K562 (cell line): ENCODE measurements around the gene TCF3. TPM values are rescaled to one million over a fixed set of nuclear protein-coding genes. Genes with fewer than 3 reads are reported as not detected.
A peak's percentile ranks its signal among the peaks of the same experiment; 100 is the strongest.

Source experiments
- ARHGAP35 ChIP-seq: fragments of 450-650 bp; IDR thresholded peaks from 2 replicates; pipeline ENCODE4 v1.6.1; 2018; ENCODE audit not compliant: partially characterized antibody
- CTBP1 ChIP-seq: fragments of 450-650 bp; IDR thresholded peaks from 2 replicates; pipeline ENCODE4 v1.6.1; 2016; ENCODE audit warnings: borderline replicate concordance
- DMBX1 ChIP-seq: fragments of 250-450 bp; sonication (Bioruptor Pico); IDR thresholded peaks from 2 replicates; pipeline ENCODE4 v1.8.0; 2022; ENCODE audit warnings: inconsistent platforms, mild to moderate bottlenecking, moderate library complexity, borderline replicate concordance
- ESRRB ChIP-seq: fragments of 250-450 bp; sonication (Bioruptor Pico); IDR thresholded peaks from 2 replicates; pipeline ENCODE4 v1.5.0; 2020; ENCODE audit warnings: mild to moderate bottlenecking, moderate library complexity, borderline replicate concordance
- GATA2 ChIP-seq: sonication (generic); formaldehyde crosslinking; IDR thresholded peaks from 2 replicates; pipeline ENCODE4 v1.4.0; 2020; ENCODE audit warnings: mild to moderate bottlenecking, missing genetic modification reagents
- HDAC1 ChIP-seq, 2 experiments: fragments of 450-650 bp; IDR thresholded peaks; 2 replicates each; pipeline ENCODE4 v1.6.1; 2016 to 2017; ENCODE audit warnings: inconsistent platforms in 1 of 2, mild to moderate bottlenecking in 1 of 2, moderate library complexity in 1 of 2
- JUND ChIP-seq, 2 experiments: IDR thresholded peaks; 2 replicates in 1 of 2; 3 replicates in 1 of 2; pipeline ENCODE4 v1.6.1; 2011; ENCODE audit warnings: borderline replicate concordance in 2 of 2, low read depth in 2 of 2, low read length in 2 of 2, improper control_type of control experiment in 1 of 2, missing biosample characterization in 1 of 2, missing genetic modification characterization in 1 of 2, missing genetic modification reagents in 1 of 2
- KAT2B ChIP-seq: IDR thresholded peaks from one replicate; pipeline ENCODE4 v1.6.1; 2012; ENCODE audit warnings: low read depth, mild to moderate bottlenecking, control low read depth, inconsistent platforms, low read length, moderate library complexity
- KAT7 ChIP-seq: sonication (generic); formaldehyde crosslinking; IDR thresholded peaks from 2 replicates; pipeline ENCODE4 v1.8.0; 2022; ENCODE audit warnings: missing genetic modification reagents, mild to moderate bottlenecking, borderline replicate concordance
- KDM5B ChIP-seq: fragments of 200-600 bp; sonication (generic); IDR thresholded peaks from 2 replicates; pipeline ENCODE4 v1.6.1; 2012; ENCODE audit warnings: low read depth, mild to moderate bottlenecking, moderate library complexity, low read length, control low read depth, inconsistent platforms; ENCODE audit not compliant: insufficient replicate concordance
- LARP7 ChIP-seq: fragments of 450-650 bp; IDR thresholded peaks from 2 replicates; pipeline ENCODE4 v1.6.1; 2016
- MIER1 ChIP-seq: fragments of 450-650 bp; IDR thresholded peaks from 2 replicates; pipeline ENCODE4 v1.6.1; 2016; ENCODE audit warnings: antibody characterized with exemption, mild to moderate bottlenecking, low read depth
- MTA1 ChIP-seq: fragments of 450-650 bp; IDR thresholded peaks from 2 replicates; pipeline ENCODE4 v1.6.1; 2017; ENCODE audit warnings: borderline replicate concordance
- MTA2 ChIP-seq: fragments of 450-650 bp; IDR thresholded peaks from 2 replicates; pipeline ENCODE4 v1.6.1; 2016; ENCODE audit warnings: low read depth
- STAT5A ChIP-seq: IDR thresholded peaks from 2 replicates; pipeline ENCODE4 v1.6.1; 2012; ENCODE audit warnings: low read length, inconsistent platforms, borderline replicate concordance
- ZFPM2 ChIP-seq: fragments of 250-450 bp; sonication (Bioruptor Pico); IDR thresholded peaks from 2 replicates; pipeline ENCODE4 v1.5.1; 2022; ENCODE audit warnings: mild to moderate bottlenecking
- ZNF311 ChIP-seq: fragments of 250-450 bp; sonication (Bioruptor Pico); IDR thresholded peaks from 2 replicates; pipeline ENCODE4 v1.4.0; 2020; ENCODE audit warnings: mild to moderate bottlenecking, moderate library complexity
- polyA plus RNA-seq, 8 experiments: library from polyadenylated mRNA; depleted of rRNA in 4 of 8; stranded (reverse) in 5 of 8; unstranded in 3 of 8; fragments of >200 nt; fragmentation: Nextera tagmentation in 2 of 8; fragmentation: Illumina TruSeq in 1 of 8; extraction: Ambion mirVana in 2 of 8; extraction: Trizol in 1 of 8; gene quantifications; 2 replicates each; pipeline versions ENCODE4 v1.2.1 to v1.2.3, GENCODE V29; 2011 to 2014; ENCODE audit warnings: inconsistent platforms in 1 of 8, missing spikeins in 1 of 8
- total RNA-seq, 7 experiments: library from RNA; depleted of rRNA in 6 of 7; stranded (reverse); fragments of >200 nt in 6 of 7; fragmentation: Illumina TruSeq in 2 of 7; extraction: Trizol in 2 of 7; gene quantifications; 2 replicates each; pipeline versions ENCODE4 v1.2.1 to v1.2.3, GENCODE V29; 2011 to 2021; ENCODE audit warnings: low replicate concordance in 1 of 7
- TF ChIP-seq, protein P1 (sequence below): fragments of 450-650 bp; IDR thresholded peaks from 2 replicates; pipeline ENCODE4 v1.6.1; 2016; ENCODE audit warnings: antibody characterized with exemption
- TF ChIP-seq, protein P2 (sequence below): sonication (generic); formaldehyde crosslinking; IDR thresholded peaks from 2 replicates; pipeline ENCODE4 v1.8.1; 2023; ENCODE audit warnings: mild to moderate bottlenecking, missing genetic modification reagents
- TF ChIP-seq, protein P3 (sequence below): IDR thresholded peaks from 2 replicates; pipeline ENCODE4 v1.6.1; 2016; ENCODE audit warnings: missing genetic modification characterization, missing compliant biosample characterization
- TF ChIP-seq, protein P4 (sequence below): sonication (generic); formaldehyde crosslinking; IDR thresholded peaks from 2 replicates; pipeline ENCODE4 v1.5.0; 2020; ENCODE audit warnings: missing genetic modification reagents
- TF ChIP-seq, protein P5 (sequence below): IDR thresholded peaks from 2 replicates; pipeline ENCODE4 v1.6.1; 2012; ENCODE audit warnings: low read depth, low read length, improper control_type of control experiment, borderline replicate concordance

Gene TCF3
- total and polyA plus RNA-seq, 9 of the 15 experiments (the other 6 are each of a cell fraction or from before 2014, with no cell fraction given) = 5.6 to 259 (median 84.0) TPM

DNA sequence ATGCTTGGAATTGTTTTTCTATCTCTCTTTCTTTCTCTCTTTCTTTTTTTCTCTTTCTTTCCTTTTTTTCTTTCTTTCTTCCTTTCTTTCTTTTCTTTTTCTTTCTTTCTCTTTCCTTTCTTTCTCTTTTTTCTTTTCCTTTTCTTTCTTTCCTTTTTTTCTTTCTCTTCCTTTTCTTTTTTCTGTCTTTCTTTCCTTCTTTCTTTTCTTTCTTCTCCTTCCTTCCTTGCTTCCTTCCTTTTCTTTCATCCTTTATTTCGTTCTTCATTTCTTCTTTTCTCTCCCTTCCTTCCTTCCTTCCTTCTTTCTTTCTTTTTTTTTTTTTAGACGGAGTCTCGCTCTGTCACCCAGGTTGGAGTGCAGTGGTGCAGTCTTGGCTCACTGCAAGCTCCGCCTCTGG lies 82.4 kb downstream of the TCF3 start (continued):
- no peak for TF ChIP-seq KAT2B
- no peak for TF ChIP-seq ZNF311 (CRISPR knock-in tag)
- TF ChIP-seq HDAC1 (IDR thresholded peaks at IDR 0.05) = peak in 1 of 2 experiments; percentile 65; a peak in 3 of 4 replicates
- TF ChIP-seq, protein P1, sequence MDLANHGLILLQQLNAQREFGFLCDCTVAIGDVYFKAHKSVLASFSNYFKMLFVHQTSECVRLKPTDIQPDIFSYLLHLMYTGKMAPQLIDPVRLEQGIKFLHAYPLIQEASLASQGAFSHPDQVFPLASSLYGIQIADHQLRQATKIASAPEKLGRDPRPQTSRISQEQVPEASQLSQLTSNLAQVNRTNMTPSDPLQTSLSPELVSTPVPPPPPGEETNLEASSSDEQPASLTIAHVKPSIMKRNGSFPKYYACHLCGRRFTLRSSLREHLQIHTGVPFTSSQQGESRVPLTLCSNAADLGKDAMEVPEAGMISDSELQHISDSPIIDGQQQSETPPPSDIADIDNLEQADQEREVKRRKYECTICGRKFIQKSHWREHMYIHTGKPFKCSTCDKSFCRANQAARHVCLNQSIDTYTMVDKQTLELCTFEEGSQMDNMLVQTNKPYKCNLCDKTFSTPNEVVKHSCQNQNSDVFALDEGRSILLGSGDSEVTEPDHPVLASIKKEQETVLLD = peak; percentile 70; the same call in 1 of the 2 replicates
- TF ChIP-seq, protein P2, sequence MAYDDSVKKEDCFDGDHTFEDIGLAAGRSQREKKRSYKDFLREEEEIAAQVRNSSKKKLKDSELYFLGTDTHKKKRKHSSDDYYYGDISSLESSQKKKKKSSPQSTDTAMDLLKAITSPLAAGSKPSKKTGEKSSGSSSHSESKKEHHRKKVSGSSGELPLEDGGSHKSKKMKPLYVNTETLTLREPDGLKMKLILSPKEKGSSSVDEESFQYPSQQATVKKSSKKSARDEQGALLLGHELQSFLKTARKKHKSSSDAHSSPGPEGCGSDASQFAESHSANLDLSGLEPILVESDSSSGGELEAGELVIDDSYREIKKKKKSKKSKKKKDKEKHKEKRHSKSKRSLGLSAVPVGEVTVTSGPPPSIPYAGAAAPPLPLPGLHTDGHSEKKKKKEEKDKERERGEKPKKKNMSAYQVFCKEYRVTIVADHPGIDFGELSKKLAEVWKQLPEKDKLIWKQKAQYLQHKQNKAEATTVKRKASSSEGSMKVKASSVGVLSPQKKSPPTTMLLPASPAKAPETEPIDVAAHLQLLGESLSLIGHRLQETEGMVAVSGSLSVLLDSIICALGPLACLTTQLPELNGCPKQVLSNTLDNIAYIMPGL (CRISPR knock-in tag) = no peak
- TF ChIP-seq ARHGAP35 = peak; percentile 28
- no peak for TF ChIP-seq ESRRB (CRISPR knock-in tag)
- peak; percentile 69; the same call in 1 of the 2 replicates for TF ChIP-seq LARP7
- TF ChIP-seq GATA2 = no peak
- no peak for TF ChIP-seq ZFPM2 (CRISPR knock-in tag)
- TF ChIP-seq, protein P3, sequence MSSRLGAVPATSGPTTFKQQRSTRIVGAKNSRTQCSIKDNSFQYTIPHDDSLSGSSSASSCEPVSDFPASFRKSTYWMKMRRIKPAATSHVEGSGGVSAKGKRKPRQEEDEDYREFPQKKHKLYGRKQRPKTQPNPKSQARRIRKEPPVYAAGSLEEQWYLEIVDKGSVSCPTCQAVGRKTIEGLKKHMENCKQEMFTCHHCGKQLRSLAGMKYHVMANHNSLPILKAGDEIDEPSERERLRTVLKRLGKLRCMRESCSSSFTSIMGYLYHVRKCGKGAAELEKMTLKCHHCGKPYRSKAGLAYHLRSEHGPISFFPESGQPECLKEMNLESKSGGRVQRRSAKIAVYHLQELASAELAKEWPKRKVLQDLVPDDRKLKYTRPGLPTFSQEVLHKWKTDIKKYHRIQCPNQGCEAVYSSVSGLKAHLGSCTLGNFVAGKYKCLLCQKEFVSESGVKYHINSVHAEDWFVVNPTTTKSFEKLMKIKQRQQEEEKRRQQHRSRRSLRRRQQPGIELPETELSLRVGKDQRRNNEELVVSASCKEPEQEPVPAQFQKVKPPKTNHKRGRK (tag) = peak; percentile 99
- no peak for TF ChIP-seq JUND (IDR thresholded peaks at IDR 0.05; ENCODE audit: borderline replicate concordance, low read depth, low read length)
- TF ChIP-seq JUND (tag; IDR thresholded peaks at IDR 0.05; ENCODE audit: borderline replicate concordance, low read depth, low read length) = no peak
- no peak for TF ChIP-seq DMBX1 (CRISPR knock-in tag)
- TF ChIP-seq MTA1 = peak; percentile 71; the same call in 1 of the 2 replicates
- TF ChIP-seq CTBP1 = no peak
- no peak for TF ChIP-seq KAT7
- TF ChIP-seq STAT5A = no peak
- TF ChIP-seq, protein P4, sequence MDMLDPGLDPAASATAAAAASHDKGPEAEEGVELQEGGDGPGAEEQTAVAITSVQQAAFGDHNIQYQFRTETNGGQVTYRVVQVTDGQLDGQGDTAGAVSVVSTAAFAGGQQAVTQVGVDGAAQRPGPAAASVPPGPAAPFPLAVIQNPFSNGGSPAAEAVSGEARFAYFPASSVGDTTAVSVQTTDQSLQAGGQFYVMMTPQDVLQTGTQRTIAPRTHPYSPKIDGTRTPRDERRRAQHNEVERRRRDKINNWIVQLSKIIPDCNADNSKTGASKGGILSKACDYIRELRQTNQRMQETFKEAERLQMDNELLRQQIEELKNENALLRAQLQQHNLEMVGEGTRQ (CRISPR knock-in tag) = no peak
- 0 out of 2 replicates have a peak, but pooled peaks have one; percentile 50 for TF ChIP-seq MIER1
- TF ChIP-seq KDM5B = no peak
- TF ChIP-seq MTA2 = 0 out of 2 replicates have a peak, but pooled peaks have one; percentile 11
- TF ChIP-seq, protein P5, sequence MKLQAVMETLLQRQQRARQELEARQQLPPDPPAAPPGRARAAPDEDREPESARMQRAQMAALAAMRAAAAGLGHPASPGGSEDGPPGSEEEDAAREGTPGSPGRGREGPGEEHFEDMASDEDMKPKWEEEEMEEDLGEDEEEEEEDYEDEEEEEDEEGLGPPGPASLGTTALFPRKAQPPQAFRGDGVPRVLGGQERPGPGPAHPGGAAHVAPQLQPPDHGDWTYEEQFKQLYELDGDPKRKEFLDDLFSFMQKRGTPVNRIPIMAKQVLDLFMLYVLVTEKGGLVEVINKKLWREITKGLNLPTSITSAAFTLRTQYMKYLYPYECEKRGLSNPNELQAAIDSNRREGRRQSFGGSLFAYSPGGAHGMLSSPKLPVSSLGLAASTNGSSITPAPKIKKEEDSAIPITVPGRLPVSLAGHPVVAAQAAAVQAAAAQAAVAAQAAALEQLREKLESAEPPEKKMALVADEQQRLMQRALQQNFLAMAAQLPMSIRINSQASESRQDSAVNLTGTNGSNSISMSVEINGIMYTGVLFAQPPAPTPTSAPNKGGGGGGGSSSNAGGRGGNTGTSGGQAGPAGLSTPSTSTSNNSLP = no peak
